ENCODE data around the gene ZNF674. TPM values are rescaled to one million over a fixed set of nuclear protein-coding genes. Genes with fewer than 3 reads are reported as not detected.

The ZNF674 gene
- 1.7 TPM for polyA plus RNA-seq (2013, experiment 1 of 2)
- 1.9 TPM for polyA plus RNA-seq (2013, experiment 2 of 2)

DNA sequence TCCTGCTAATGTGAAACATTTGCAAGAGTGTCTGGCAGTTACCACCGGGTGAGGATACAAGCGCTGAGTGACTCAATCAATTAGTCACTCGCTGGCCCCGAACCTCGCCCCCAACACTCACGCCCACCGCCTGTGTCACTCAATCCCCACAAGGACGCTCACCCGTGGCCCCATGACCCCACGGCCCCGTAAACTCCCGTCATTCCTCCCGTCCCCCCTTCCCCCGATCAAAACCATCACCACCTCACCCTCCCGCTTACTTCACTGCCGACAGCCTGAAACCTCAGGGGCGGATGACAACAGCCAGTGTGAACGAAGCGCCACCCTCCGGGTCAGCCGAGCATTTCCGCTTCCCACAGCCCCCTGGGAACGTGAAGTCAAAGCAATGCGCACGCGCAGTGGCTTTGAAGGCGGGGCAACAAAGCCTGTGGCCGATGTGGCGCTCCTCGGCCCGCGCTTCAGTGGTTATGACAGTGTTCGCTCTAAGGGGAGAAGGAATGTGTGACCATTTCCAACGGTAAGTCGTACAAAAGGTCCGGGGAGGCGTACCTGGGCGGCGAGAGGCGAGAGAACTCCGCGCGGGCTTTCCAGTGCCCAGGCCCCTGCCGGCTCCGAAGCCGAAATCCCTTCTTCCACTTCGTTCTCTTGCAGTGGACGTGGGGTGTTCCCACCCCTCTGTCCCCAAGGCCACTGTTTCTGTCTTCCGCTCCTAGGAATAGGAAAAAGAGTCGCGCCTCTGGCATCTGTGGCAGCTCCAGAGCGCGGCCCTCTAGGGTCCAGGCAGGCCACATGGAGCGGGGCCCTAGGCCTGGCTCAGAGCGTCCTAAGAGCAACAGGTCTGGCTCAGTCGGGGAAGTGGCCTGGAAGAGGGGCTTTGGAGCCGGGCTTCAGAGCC, at the start of gene ZNF674:
ZNF674 (minus strand) TSS at position 311 of the 895 bp plus-strand sequence. CDS start 3,334 bp downstream, outside the sequence.
- Histone ChIP-seq H2BK12ac (ENCODE audit: low read length in 2 of 2) (peak within 1 kb of the TSS in 1 of 2 experiments; percentile 63), H3K9ac (ENCODE audit: low read length) (peak within 1 kb of the TSS; percentile 97), H3K27me3 (ENCODE audit: control insufficient read depth in 1 of 2, insufficient read depth in 1 of 2, low read length in 2 of 2) (peaks cover 0 to 7% of the 10 kb centered on the region in 2 experiments), H2BK120ac (ENCODE audit: low read depth, low read length) (no peak within 1 kb of the TSS), H2AFZ (ENCODE audit: low read depth, low read length) (peak within 1 kb of the TSS; percentile 42), H3K79me1 (replicated peaks; ENCODE audit: low read length, poor library complexity, severe bottlenecking) (peaks cover 4% of the 10 kb centered on the region), H4K8ac (ENCODE audit: low read length) (peak within 1 kb of the TSS; percentile 27), H2BK5ac (ENCODE audit: low read depth, low read length, poor library complexity, severe bottlenecking) (peak within 1 kb of the TSS; percentile 67), H3K4ac (ENCODE audit: low read depth in 1 of 2, low read length in 2 of 2) (peak within 1 kb of the TSS in 1 of 2 experiments; percentile 51), H2AK5ac (ENCODE audit: low read length, severe bottlenecking) (no peak within 1 kb of the TSS), H3K14ac (ENCODE audit: low read length in 2 of 2) (no peak within 1 kb of the TSS), H3K36me3 (ENCODE audit: control insufficient read depth in 1 of 2, insufficient read depth in 2 of 2, low read depth in 1 of 2, low read length in 2 of 2) (peaks cover 0 to 8% of the 10 kb centered on the region in 2 experiments), H2BK15ac (ENCODE audit: low read depth, poor library complexity, severe bottlenecking) (no peak within 1 kb of the TSS), H3K27ac (ENCODE audit: low read length, poor library complexity, severe bottlenecking) (peak within 1 kb of the TSS; percentile 87), H3K9me3 (ENCODE audit: control insufficient read depth, low read length) (no peaks in the 10 kb centered on the region), H3K4me1 (ENCODE audit: control insufficient read depth, insufficient read depth, low read depth, low read length) (peaks cover 2% of the 10 kb centered on the region), H3K4me3 (ENCODE audit: insufficient read depth in 1 of 2, low read depth in 1 of 2, low read length in 2 of 2) (peak within 1 kb of the TSS; percentile 71 to 86), H3K4me2 (ENCODE audit: low read length, poor library complexity, severe bottlenecking) (peak within 1 kb of the TSS; percentile 70), H4K91ac (ENCODE audit: low read length) (peak within 1 kb of the TSS; percentile 52), H3K18ac (ENCODE audit: low read depth in 1 of 2, low read length in 2 of 2) (peak within 1 kb of the TSS; percentile 75 to 76), H3K23ac (ENCODE audit: low read length in 2 of 2) (no peak within 1 kb of the TSS)
- peak; percentile 92 for DNase-seq
- 0% methylated on average over 42 of the region's 57 CpGs for WGBS

GRCh38 chrX:46589977-46590723, 44.9 kb upstream of the ZNF674 start:
- Histone ChIP-seq H2BK120ac (ENCODE audit: low read depth, low read length) (no peak overlapping the region), H4K91ac (ENCODE audit: low read length) (no peak overlapping the region), H2BK15ac (ENCODE audit: low read depth, poor library complexity, severe bottlenecking) (no peak overlapping the region), H3K36me3 (ENCODE audit: control insufficient read depth in 1 of 2, insufficient read depth in 2 of 2, low read depth in 1 of 2, low read length in 2 of 2) (no peaks in the 10 kb centered on the region), H3K18ac (ENCODE audit: low read depth in 1 of 2, low read length in 2 of 2) (no peak overlapping the region), H3K14ac (ENCODE audit: low read length in 2 of 2) (no peak overlapping the region), H2AFZ (ENCODE audit: low read depth, low read length) (no peak overlapping the region), H3K27ac (ENCODE audit: low read length, poor library complexity, severe bottlenecking) (peak overlapping the region; percentile 45), H3K4ac (ENCODE audit: low read depth in 1 of 2, low read length in 2 of 2) (no peak overlapping the region), H3K4me3 (ENCODE audit: insufficient read depth in 1 of 2, low read depth in 1 of 2, low read length in 2 of 2) (no peak overlapping the region), H2BK12ac (ENCODE audit: low read length in 2 of 2) (no peak overlapping the region), H3K9ac (ENCODE audit: low read length) (no peak overlapping the region), H3K4me2 (ENCODE audit: low read length, poor library complexity, severe bottlenecking) (no peak overlapping the region), H4K8ac (ENCODE audit: low read length) (no peak overlapping the region), H3K23ac (ENCODE audit: low read length in 2 of 2) (no peak overlapping the region), H2AK5ac (ENCODE audit: low read length, severe bottlenecking) (no peak overlapping the region), H3K4me1 (ENCODE audit: control insufficient read depth, insufficient read depth, low read depth, low read length) (peaks cover 3% of the 10 kb centered on the region), H3K27me3 (ENCODE audit: control insufficient read depth in 1 of 2, insufficient read depth in 1 of 2, low read length in 2 of 2) (peaks cover 0 to 7% of the 10 kb centered on the region in 2 experiments), H3K9me3 (ENCODE audit: control insufficient read depth, low read length) (no peaks in the 10 kb centered on the region), H2BK5ac (ENCODE audit: low read depth, low read length, poor library complexity, severe bottlenecking) (no peak overlapping the region), H3K79me1 (replicated peaks; ENCODE audit: low read length, poor library complexity, severe bottlenecking) (peaks cover 3% of the 10 kb centered on the region)
- WGBS: 97% methylated on average over 3 of the region's 7 CpGs
- DNase-seq: no peak

DNA sequence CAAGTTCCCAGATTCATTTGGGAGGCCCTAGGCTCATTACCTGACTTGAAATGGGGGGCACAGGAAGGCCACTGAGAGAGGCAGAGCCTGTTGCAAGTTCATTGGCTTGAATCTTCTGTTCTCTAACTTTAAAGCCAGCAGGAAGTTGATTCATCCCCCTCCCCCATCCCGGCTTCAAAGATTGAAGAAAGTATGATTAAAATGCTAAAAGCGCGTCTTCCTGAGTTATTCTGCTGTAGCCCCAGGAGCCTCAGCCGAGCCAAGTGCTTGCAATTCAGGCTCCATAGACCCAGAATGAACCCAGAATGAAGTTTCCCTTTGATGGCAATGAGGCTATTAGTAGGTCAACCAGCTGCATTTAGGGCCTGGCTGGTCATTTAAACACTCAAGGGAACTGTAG, 43.0 kb upstream of the ZNF674 start:
- H3K4me1 ChIP-seq (ENCODE audit: control insufficient read depth, insufficient read depth, low read depth, low read length): peaks cover 4% of the 10 kb centered on the region
- H3K4ac ChIP-seq (ENCODE audit: low read depth in 1 of 2, low read length in 2 of 2): no peak overlapping the region
- H3K18ac ChIP-seq (ENCODE audit: low read depth in 1 of 2, low read length in 2 of 2): peak overlapping the region; percentile 33 to 48
- 0% methylated on average over 3 of the region's 4 CpGs for WGBS
- no peak overlapping the region for H3K4me2 ChIP-seq (ENCODE audit: low read length, poor library complexity, severe bottlenecking)
- no peaks in the 10 kb centered on the region for H3K9me3 ChIP-seq (ENCODE audit: control insufficient read depth, low read length)
- no peak overlapping the region for H4K91ac ChIP-seq (ENCODE audit: low read length)
- H2BK12ac ChIP-seq (ENCODE audit: low read length in 2 of 2): peak overlapping the region in 1 of 2 experiments; percentile 31
- peaks cover 0 to 4% of the 10 kb centered on the region in 2 experiments for H3K27me3 ChIP-seq (ENCODE audit: control insufficient read depth in 1 of 2, insufficient read depth in 1 of 2, low read length in 2 of 2)
- no peak overlapping the region for H3K14ac ChIP-seq (ENCODE audit: low read length in 2 of 2)
- no peak overlapping the region for H2AK5ac ChIP-seq (ENCODE audit: low read length, severe bottlenecking)
- DNase-seq: peak; percentile 29
- H3K9ac ChIP-seq (ENCODE audit: low read length): peak overlapping the region; percentile 55
- peak overlapping the region; percentile 93 for H3K27ac ChIP-seq (ENCODE audit: low read length, poor library complexity, severe bottlenecking)
- H3K79me1 ChIP-seq (replicated peaks; ENCODE audit: low read length, poor library complexity, severe bottlenecking): peaks cover 3% of the 10 kb centered on the region
- H2BK15ac ChIP-seq (ENCODE audit: low read depth, poor library complexity, severe bottlenecking): no peak overlapping the region
- H2BK5ac ChIP-seq (ENCODE audit: low read depth, low read length, poor library complexity, severe bottlenecking): no peak overlapping the region
- peak overlapping the region in 1 of 2 experiments; percentile 16 for H3K4me3 ChIP-seq (ENCODE audit: insufficient read depth in 1 of 2, low read depth in 1 of 2, low read length in 2 of 2)
- H4K8ac ChIP-seq (ENCODE audit: low read length): no peak overlapping the region
- H3K36me3 ChIP-seq (ENCODE audit: control insufficient read depth in 1 of 2, insufficient read depth in 2 of 2, low read depth in 1 of 2, low read length in 2 of 2): no peaks in the 10 kb centered on the region
- no peak overlapping the region for H2BK120ac ChIP-seq (ENCODE audit: low read depth, low read length)
- H3K23ac ChIP-seq (ENCODE audit: low read length in 2 of 2): no peak overlapping the region
- no peak overlapping the region for H2AFZ ChIP-seq (ENCODE audit: low read depth, low read length)

Data from mesenchymal stem cell (in vitro differentiated cells and primary cell).